HG03280 (cell line): ENCODE results near the gene EFCAB9.

Experiments
- ATAC-seq: cut with Tn5 transposase; IDR thresholded peaks from one replicate; pipeline ENCODE4 v1.9.1; 2021; ENCODE audit warnings: mild to moderate bottlenecking, moderate library complexity; ENCODE audit not compliant: unreplicated experiment

The EFCAB9 gene

DNA sequence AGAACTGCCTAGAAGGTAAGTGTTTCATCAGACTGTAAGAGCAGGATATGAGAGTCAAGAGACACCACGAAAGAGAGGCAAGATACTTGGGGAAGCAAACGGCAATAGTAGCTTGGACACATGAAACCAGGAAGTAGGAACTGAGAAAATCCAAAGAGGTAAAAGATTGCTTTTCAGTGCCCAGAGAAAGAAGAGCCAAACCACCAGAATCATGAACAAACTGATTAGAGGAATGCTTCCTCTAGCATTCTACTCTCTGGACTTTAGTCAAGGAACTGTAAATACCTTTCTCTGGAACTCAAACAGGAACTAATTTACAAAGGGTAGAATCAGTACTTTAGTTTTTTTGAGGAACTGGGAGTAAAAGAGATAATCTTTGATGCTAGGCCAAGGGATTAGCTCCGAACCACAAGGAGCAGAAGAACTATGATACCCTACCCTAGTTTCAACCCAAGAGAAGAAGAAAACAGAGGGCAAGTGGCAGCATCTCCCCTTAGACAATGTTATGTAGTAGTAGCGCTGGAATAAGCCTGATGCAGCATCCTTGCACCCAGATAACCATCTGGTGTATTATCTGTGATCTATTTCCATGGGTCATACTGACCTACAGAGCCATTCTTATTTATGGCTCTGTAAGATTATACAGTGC, 41.3 kb downstream of the EFCAB9 start:
- peak; percentile 54 for ATAC-seq

DNA sequence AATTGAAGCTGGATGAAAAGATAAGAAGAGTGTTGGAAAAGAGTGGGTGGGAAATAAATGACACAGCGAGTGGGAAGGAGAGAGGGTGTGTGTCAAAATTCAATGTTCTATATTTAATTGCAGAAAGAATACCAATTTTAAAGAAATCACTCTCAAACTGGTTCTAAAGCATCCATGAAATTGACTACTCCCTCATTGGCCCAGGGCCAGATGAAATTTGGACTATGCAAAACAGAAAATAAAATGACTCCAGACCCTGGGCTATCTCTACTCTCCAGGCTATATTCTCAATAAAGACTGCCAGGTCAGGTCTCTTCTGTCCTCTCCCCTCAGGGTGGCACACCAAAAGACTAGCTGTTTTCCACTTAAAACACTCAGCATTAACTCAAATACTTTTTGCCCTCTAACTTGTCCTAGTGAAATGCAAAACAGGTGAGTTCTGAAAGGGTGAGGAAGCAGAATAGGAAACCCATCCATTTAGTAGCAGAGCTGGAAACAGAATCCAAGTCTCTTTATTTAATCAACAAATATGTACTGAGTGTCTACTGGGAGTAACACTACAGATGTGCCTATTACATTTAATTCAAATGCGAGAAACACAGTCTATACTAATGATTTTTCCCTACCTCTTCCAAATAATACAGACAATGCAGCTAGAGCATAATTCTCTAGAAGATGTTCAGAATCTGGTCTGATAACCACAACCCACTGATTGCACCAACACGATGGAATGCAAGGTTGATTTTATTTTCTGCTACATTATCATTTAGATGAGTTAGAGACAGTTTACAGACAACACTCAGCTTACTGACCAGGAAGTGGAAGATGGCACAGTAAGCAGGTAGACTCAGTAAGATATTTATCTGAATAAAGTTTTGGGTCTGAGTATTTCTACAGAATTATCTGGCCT, 42.1 kb downstream of the EFCAB9 start:
- ATAC-seq = no peak

DNA sequence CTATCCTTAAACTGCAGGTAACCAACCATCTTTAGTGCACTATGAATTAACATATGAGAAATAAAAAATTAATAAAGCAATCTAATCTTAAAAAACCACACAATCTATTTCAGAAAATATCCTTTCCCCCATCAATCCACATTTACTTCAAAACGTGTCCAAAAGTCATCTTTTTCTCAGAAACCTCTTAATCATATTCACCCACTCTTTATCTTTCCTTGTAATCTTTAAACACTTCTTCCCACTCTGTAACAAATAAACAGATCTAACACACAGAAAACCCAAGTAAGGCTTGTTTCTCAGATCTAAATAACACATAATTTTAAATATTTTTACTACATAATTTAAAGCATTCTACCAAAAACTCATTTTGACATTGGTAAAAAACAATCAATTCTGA, 44.4 kb downstream of the EFCAB9 start:
- no peak for ATAC-seq

DNA sequence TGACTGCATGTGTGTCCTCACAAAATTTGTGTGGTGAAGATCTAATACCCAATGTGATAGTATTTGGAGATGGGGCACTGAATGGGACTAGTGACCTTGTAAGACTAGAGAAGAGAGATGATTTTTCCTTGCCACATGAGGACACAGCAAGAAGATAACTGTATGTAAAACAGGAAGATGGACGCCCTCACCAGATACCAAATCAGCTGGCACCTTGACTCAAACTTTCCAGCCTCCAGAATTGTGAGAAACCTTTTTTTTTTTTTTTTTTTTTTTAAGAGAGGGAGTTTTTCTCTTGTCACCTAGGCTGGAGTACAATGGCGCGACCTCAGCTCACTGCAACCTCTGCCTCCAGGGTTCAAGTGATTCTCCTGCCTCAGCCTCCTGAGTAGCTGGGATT, 49.3 kb downstream of the EFCAB9 start:
- ATAC-seq = no peak

DNA sequence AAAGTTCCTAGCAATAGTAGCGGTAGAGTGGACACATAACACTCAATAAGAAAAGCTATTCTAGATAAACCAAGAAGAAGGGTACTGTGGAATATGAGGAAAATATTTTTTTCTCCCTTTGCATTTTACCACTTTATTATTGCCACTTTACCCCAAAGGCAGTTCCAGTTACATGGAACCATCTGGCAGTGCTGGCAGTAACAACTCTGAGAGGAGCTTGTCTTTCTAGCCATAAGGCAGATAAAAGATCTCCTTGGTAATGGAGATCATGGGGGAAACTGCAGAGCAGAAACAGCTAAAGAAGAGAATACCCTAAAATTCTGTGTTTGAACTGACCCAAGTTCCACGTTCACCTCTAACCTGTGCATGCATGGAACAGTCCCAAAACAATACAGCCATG, 51.1 kb downstream of the EFCAB9 start:
- ATAC-seq = no peak

DNA sequence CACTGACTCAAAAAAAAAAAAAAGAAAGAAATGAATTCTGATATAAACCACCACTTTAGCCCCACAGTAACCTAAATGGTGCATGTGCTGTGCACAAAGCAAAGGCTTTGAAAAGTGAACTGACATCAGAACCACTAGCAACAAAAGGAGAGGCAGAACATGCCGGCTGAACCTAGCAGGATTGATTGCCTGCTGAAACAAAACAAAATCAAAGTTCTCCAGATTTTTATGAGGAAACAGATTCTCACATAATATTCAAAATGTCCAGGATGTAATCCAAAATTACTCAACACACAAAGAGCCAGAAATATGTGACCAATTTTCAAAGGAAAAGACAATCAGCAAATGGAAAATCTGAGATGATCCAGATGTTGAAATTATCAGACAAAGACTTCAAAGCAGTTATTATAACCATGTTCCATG, 51.7 kb downstream of the EFCAB9 start:
- ATAC-seq = no peak

DNA sequence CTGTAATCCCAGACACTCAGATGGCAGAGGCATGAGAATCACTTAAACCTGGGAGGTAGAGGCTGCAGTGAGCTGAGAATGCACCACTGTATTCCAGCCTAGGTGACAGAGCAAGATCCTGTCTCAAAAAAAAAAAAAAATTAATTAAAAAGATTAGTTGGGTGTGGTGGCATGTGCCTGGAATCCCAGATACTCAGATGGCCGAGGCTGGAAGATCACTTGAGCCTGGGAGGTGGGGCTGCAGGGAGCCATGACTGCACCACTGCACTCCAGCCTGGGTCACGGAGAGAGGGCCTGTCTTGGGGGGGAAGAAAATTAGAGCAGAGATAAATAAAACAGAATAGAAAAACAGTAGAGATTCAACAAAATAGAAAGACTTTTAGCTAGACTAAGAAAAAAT, 54.7 kb downstream of the EFCAB9 start:
- ATAC-seq = no peak

DNA sequence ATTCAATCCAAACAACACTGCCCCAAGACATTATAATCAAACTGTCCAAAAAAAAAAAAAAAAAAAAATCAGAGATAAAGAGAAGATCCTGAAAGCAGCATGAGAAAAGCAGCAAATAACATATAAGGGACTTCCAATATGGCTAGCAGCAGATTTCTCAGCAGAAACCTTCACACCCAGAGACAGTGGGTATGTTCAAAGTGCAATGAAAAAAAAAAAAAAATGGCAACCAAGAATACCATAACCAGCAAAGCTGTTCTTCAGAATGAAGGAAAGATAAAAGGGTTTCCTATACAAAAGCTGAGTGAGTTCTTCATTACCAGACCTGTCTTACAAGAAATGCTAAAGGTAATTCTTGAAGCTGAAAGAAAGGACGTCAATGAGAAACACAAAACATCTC, 57.4 kb downstream of the EFCAB9 start:
- ATAC-seq = no peak

DNA sequence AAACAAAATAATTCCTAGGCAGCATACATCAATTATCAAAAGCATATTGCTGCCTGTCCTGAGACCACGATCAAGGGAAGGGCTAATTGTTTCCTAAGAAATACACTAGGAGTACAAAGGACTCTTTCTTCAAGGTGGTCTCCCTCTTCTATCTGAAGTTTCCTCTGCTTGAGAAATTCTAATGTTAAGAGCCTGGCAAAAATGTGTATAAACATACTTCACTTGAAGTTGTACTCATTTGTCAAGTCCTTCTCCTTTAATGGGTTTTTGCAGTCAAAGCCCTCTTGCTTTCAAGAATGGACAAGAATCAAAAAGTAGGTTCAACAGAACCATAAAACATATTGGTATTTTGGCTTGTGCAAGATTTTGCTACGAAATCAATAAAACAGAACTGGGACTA, 58.5 kb downstream of the EFCAB9 start:
- ATAC-seq = no peak
